SK-N-SH treated with all-trans-retinoic acid at 6 μM for 48 hours (cell line): ENCODE data around the gene GARS1.

ENCODE experiments used
- BACH2 ChIP-seq: fragments of 250-450 bp; sonication (Bioruptor Pico); IDR thresholded peaks from 2 replicates; pipeline ENCODE4 v1.9.0; 2021; ENCODE audit warnings: mild to moderate bottlenecking, borderline replicate concordance
- CREB5 ChIP-seq: fragments of 250-450 bp; sonication (Bioruptor Pico); IDR thresholded peaks from 2 replicates; pipeline ENCODE4 v1.5.1; 2020; ENCODE audit warnings: low read depth, mild to moderate bottlenecking, moderate library complexity
- CSDC2 ChIP-seq: fragments of 250-450 bp; sonication (Bioruptor Pico); IDR thresholded peaks from 2 replicates; pipeline ENCODE4 v1.5.0; 2020; ENCODE audit warnings: mild to moderate bottlenecking, moderate library complexity
- GLIS3 ChIP-seq: fragments of 250-450 bp; sonication (Bioruptor Pico); IDR thresholded peaks from 2 replicates; pipeline ENCODE4 v1.5.0; 2020; ENCODE audit warnings: mild to moderate bottlenecking, moderate library complexity
- OSR1 ChIP-seq: fragments of 250-450 bp; sonication (Bioruptor Pico); IDR thresholded peaks from 2 replicates; pipeline ENCODE4 v1.8.0; 2022; ENCODE audit warnings: moderate library complexity, mild to moderate bottlenecking, inconsistent platforms
- PATZ1 ChIP-seq: fragments of 250-450 bp; sonication (Bioruptor Pico); IDR thresholded peaks from 2 replicates; pipeline ENCODE4 v1.8.0; 2020; ENCODE audit warnings: mild to moderate bottlenecking, moderate library complexity, borderline replicate concordance
- TOX ChIP-seq: fragments of 250-450 bp; sonication (Bioruptor Pico); IDR thresholded peaks from 2 replicates; pipeline ENCODE4 v1.8.0; 2021; ENCODE audit warnings: mild to moderate bottlenecking, moderate library complexity, borderline replicate concordance
- ZNF8 ChIP-seq: fragments of 450-650 bp; formaldehyde crosslinking; IDR thresholded peaks from 2 replicates; pipeline ENCODE4 v1.5.0; 2020; ENCODE audit warnings: mild to moderate bottlenecking, moderate library complexity

DNA sequence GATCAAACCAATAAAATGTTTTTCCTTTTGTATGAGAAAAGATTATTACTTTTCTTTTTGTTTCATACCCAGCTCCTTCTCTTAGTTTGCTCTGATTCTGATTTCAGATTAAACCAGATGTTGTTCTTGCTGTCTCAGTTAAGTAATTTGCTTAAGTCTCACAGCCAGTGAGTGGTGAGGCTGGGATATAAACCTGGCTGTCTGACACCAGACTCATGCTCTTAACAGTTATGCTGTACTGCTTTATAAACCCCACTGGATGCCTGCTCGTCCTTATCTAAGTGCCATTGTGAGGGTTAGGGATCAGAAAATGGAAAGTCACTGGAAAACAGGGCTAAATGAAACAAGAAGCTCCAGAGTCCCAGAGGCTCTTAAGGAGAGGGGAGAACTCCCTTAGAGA lies 24.3 kb downstream of the GARS1 start:
- TF ChIP-seq CSDC2 (CRISPR knock-in tag) (no peak), TOX (no peak), CREB5 (no peak), ZNF8 (CRISPR knock-in tag) (no peak), GLIS3 (CRISPR knock-in tag) (no peak), OSR1 (CRISPR knock-in tag) (no peak), PATZ1 (CRISPR knock-in tag) (no peak), BACH2 (CRISPR knock-in tag) (no peak)
